ENCODE data around the gene PRADC1. TPM values are rescaled to one million over a fixed set of nuclear protein-coding genes. Genes with fewer than 3 reads are reported as not detected.
A peak's percentile ranks its signal among the peaks of the same experiment; 100 is the strongest.
"Not testable (repeated sequence)": the region's sequence is repeated elsewhere in the genome, so short reads cannot be mapped to it uniquely, and the experiment has no call there.

PRADC1 gene
- total RNA-seq, 3 donors from 2014 or later, result 29.5 to 32.3 (median 30.5) TPM

- Mint-ChIP-seq H3K4me1 (ENCODE audit: low read depth) (peaks cover 15% of the 10 kb centered on the region), H3K4me3 (no peak overlapping the region), H3K9me3 (no peaks in the 10 kb centered on the region), H3K36me3 (ENCODE audit: insufficient read depth) (peaks cover 19% of the 10 kb centered on the region), H3K27me3 (ENCODE audit: low read depth) (no peaks in the 10 kb centered on the region)
- DNase-seq (no peak), ATAC-seq (no peak)
Observed at GRCh38 chr2:73263540-73264331, 30.7 kb upstream of the PRADC1 start.

- H3K27me3 Mint-ChIP-seq (ENCODE audit: low read depth); H3K4me3 Mint-ChIP-seq; ATAC-seq; H3K9me3 Mint-ChIP-seq; H3K4me1 Mint-ChIP-seq (ENCODE audit: low read depth); DNase-seq: not testable (repeated sequence)
- peaks cover 16% of the 10 kb centered on the region for H3K36me3 Mint-ChIP-seq (ENCODE audit: insufficient read depth)
Observed at GRCh38 chr2:73262691-73263429, 29.8 kb upstream of the PRADC1 start.

GRCh38 chr2:73262108-73262651 lies 29.1 kb upstream of the PRADC1 start:
- H3K9me3 Mint-ChIP-seq, result no peaks in the 10 kb centered on the region
- DNase-seq (no peak), ATAC-seq (no peak)
- peaks cover 10% of the 10 kb centered on the region for H3K4me1 Mint-ChIP-seq (ENCODE audit: low read depth)
- H3K36me3 Mint-ChIP-seq (ENCODE audit: insufficient read depth), result peaks cover 16% of the 10 kb centered on the region
- H3K27me3 Mint-ChIP-seq (ENCODE audit: low read depth), result no peaks in the 10 kb centered on the region
- H3K4me3 Mint-ChIP-seq, result no peak overlapping the region

GRCh38 chr2:73260338-73260984 lies 27.4 kb upstream of the PRADC1 start:
- Mint-ChIP-seq H3K4me1 (ENCODE audit: low read depth) (peaks cover 5% of the 10 kb centered on the region), H3K4me3 (no peak overlapping the region), H3K27me3 (ENCODE audit: low read depth) (no peaks in the 10 kb centered on the region), H3K9me3 (no peaks in the 10 kb centered on the region), H3K36me3 (ENCODE audit: insufficient read depth) (peaks cover 16% of the 10 kb centered on the region)
- DNase-seq (no peak), ATAC-seq (no peak)

GRCh38 chr2:73259704-73260337 lies 26.8 kb upstream of the PRADC1 start:
- Mint-ChIP-seq H3K4me3 (no peak overlapping the region), H3K27me3 (ENCODE audit: low read depth) (no peaks in the 10 kb centered on the region), H3K4me1 (ENCODE audit: low read depth) (peaks cover 5% of the 10 kb centered on the region), H3K36me3 (ENCODE audit: insufficient read depth) (peaks cover 16% of the 10 kb centered on the region), H3K9me3 (no peaks in the 10 kb centered on the region)
- no peak for ATAC-seq
- no peak for DNase-seq

GRCh38 chr2:73259276-73259675 lies 26.2 kb upstream of the PRADC1 start:
- H3K9me3 Mint-ChIP-seq, result no peaks in the 10 kb centered on the region
- ATAC-seq (no peak), DNase-seq (no peak)
- peaks cover 18% of the 10 kb centered on the region for H3K36me3 Mint-ChIP-seq (ENCODE audit: insufficient read depth)
- H3K4me3 Mint-ChIP-seq, result no peak overlapping the region
- peaks cover 5% of the 10 kb centered on the region for H3K4me1 Mint-ChIP-seq (ENCODE audit: low read depth)
- H3K27me3 Mint-ChIP-seq (ENCODE audit: low read depth), result no peaks in the 10 kb centered on the region

GRCh38 chr2:73258913-73259215 lies 25.8 kb upstream of the PRADC1 start:
- H3K4me1 Mint-ChIP-seq (ENCODE audit: low read depth), result peaks cover 5% of the 10 kb centered on the region
- ATAC-seq, result no peak
- peaks cover 16% of the 10 kb centered on the region for H3K36me3 Mint-ChIP-seq (ENCODE audit: insufficient read depth)
- DNase-seq, result no peak
- H3K27me3 Mint-ChIP-seq (ENCODE audit: low read depth), result no peaks in the 10 kb centered on the region
- H3K9me3 Mint-ChIP-seq, result no peaks in the 10 kb centered on the region
- H3K4me3 Mint-ChIP-seq, result no peak overlapping the region

- Mint-ChIP-seq H3K27me3 (ENCODE audit: low read depth) (no peaks in the 10 kb centered on the region), H3K4me3 (no peak overlapping the region), H3K36me3 (ENCODE audit: insufficient read depth) (peaks cover 17% of the 10 kb centered on the region), H3K9me3 (no peaks in the 10 kb centered on the region), H3K4me1 (ENCODE audit: low read depth) (peaks cover 5% of the 10 kb centered on the region)
- DNase-seq, result no peak
- ATAC-seq, result no peak
Observed at GRCh38 chr2:73258186-73258912, 25.3 kb upstream of the PRADC1 start.

- DNase-seq (no peak), ATAC-seq (no peak)
- Mint-ChIP-seq H3K36me3 (ENCODE audit: insufficient read depth) (peaks cover 19% of the 10 kb centered on the region), H3K27me3 (ENCODE audit: low read depth) (no peaks in the 10 kb centered on the region), H3K4me3 (no peak overlapping the region), H3K9me3 (no peaks in the 10 kb centered on the region), H3K4me1 (ENCODE audit: low read depth) (peaks cover 5% of the 10 kb centered on the region)
Observed at GRCh38 chr2:73257425-73258125, 24.5 kb upstream of the PRADC1 start.

GRCh38 chr2:73257021-73257420 lies 24.0 kb upstream of the PRADC1 start:
- no peaks in the 10 kb centered on the region for H3K9me3 Mint-ChIP-seq
- peaks cover 19% of the 10 kb centered on the region for H3K36me3 Mint-ChIP-seq (ENCODE audit: insufficient read depth)
- H3K4me3 Mint-ChIP-seq, result no peak overlapping the region
- no peak for ATAC-seq
- no peaks in the 10 kb centered on the region for H3K27me3 Mint-ChIP-seq (ENCODE audit: low read depth)
- peaks cover 5% of the 10 kb centered on the region for H3K4me1 Mint-ChIP-seq (ENCODE audit: low read depth)
- DNase-seq, result no peak

GRCh38 chr2:73256618-73256922 lies 23.5 kb upstream of the PRADC1 start:
- H3K36me3 Mint-ChIP-seq (ENCODE audit: insufficient read depth), result peaks cover 16% of the 10 kb centered on the region
- ATAC-seq (peak in 1 of 2 donors; percentile 9), DNase-seq (no peak)
- H3K4me1 Mint-ChIP-seq (ENCODE audit: low read depth), result peaks cover 5% of the 10 kb centered on the region
- no peak overlapping the region for H3K4me3 Mint-ChIP-seq
- H3K9me3 Mint-ChIP-seq, result no peaks in the 10 kb centered on the region
- H3K27me3 Mint-ChIP-seq (ENCODE audit: low read depth), result no peaks in the 10 kb centered on the region

GRCh38 chr2:73255907-73256617 lies 23.0 kb upstream of the PRADC1 start:
- no peak for ATAC-seq
- H3K4me1 Mint-ChIP-seq (ENCODE audit: low read depth), result peaks cover 5% of the 10 kb centered on the region
- H3K4me3 Mint-ChIP-seq, result no peak overlapping the region
- peaks cover 15% of the 10 kb centered on the region for H3K36me3 Mint-ChIP-seq (ENCODE audit: insufficient read depth)
- DNase-seq, result no peak
- no peaks in the 10 kb centered on the region for H3K9me3 Mint-ChIP-seq
- H3K27me3 Mint-ChIP-seq (ENCODE audit: low read depth), result no peaks in the 10 kb centered on the region
